T-helper 9 cell (primary cell): ENCODE data around the gene NDUFV3.
"Not testable (repeated sequence)": the region's sequence is repeated elsewhere in the genome, so short reads cannot be mapped to it uniquely, and the experiment has no call there.

Source experiments
- DNase-seq: peaks from one replicate; pipeline ENCODE4 v3.0.0-alpha.2; 2020

Gene NDUFV3

GRCh38 chr21:42857216-42857615 lies 35.9 kb upstream of the NDUFV3 start:
- no peak for DNase-seq

DNA sequence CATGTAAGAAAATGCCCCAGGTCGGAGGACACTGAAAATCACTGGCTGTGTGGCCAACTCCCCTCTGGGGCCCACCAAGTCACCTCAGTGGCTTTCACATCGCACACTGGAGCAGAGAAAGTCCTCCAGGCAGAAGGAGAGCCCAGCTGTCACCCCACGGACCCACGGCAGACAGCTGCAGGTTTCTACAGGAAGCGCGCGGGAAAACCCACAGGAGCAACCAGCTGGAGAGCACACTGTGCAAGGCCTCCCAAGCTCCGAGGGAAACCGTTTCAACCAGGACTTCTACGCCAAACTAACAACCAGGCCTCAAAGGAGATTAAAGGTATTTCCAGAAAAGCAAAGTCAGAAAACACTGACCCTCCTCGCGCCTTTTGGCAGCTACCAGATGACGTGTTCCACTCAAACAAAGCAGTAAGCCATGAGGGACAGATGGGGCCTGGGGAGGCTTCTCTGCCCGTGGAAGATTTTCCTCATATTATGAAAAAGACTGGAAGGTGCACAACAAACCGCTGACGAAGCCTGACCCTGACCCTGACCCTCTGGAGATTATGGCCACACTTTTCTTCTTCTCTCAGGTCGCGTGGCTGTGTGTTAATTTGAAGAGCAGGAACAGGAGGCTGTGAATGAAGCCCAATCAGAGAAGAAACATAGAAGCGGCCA lies 34.8 kb upstream of the NDUFV3 start:
- DNase-seq: no peak

DNA sequence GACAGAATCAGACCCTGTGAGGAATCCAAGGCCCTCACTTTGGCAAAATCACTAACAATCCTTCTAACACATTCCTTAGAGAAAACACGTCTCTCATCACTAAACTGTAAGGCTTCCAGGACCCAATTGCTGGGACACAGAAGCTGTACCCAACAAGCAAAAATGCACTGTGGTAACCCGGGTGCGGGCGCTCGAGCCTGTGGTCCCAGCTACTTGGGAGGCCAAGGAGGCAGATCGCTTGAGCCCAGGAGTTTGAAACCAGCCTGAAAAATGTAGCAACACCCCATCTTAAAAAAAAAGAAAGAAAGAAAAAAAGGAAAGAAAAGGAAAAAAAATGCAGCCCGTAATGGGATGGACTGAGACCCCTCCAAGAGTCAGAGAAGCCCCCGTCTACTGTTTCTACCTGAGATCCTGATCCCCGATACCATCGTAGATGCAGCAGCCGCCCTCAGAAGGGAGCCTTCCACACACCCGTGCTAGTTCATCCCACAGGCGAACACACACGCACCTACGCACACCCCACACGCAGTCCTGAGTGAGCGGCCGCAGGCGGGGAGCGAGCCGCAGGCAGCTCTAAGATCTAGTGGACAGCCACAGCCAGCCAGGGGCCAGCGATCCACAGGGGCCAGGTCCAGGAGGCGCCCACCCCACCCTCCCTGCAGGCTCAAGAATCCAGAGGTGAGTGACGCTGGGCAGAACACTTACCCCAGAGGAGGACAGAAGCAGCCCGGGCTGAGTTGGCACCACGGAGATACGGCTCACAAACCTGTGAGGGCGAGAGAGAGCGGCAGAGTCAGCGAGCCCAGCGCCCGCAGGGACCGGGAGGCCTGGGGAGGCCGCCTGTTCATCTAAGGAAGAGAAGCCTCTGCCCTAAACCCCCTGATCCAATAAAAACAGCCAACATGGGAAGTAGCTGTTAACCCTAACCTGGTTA lies 33.9 kb upstream of the NDUFV3 start:
- DNase-seq: no peak

DNA sequence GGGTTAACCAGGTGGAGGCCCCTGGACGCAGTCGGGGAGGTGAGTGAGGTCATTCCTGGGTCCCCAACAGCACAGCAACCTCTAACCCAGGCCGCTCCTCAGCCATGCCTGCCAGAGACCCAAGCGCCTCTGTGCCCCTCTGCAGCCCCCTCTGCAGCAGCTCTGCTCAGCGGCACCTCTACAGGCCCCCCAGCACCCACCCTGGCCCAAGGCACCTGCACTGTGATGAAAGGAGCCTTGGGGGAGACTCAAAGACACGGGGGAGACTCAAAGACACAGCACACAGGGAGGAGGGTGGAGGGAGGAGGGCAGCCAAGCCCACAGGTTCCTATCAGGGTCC lies 33.2 kb upstream of the NDUFV3 start:
- no peak for DNase-seq

DNA sequence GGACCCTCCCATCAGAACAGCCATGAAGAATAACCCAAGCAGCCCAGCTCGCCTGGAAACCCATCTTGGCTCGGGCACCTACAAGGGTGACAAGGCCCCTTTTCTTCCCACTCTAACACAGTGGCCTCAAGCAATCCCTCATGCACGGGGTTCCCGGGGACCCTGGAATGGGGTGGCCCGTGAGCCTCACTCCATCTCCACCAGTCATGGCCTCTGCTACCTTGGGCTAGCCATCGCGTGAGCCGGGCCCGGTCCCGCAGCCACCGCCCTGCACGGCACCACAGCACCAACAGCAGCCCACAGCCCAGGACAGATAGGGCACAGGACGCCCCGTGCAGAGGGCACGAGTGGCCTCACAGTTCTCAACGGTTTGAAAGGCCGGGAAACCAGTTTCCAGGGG lies 32.8 kb upstream of the NDUFV3 start:
- no peak for DNase-seq

GRCh38 chr21:42861311-42861847 lies 31.7 kb upstream of the NDUFV3 start:
- no peak for DNase-seq

DNA sequence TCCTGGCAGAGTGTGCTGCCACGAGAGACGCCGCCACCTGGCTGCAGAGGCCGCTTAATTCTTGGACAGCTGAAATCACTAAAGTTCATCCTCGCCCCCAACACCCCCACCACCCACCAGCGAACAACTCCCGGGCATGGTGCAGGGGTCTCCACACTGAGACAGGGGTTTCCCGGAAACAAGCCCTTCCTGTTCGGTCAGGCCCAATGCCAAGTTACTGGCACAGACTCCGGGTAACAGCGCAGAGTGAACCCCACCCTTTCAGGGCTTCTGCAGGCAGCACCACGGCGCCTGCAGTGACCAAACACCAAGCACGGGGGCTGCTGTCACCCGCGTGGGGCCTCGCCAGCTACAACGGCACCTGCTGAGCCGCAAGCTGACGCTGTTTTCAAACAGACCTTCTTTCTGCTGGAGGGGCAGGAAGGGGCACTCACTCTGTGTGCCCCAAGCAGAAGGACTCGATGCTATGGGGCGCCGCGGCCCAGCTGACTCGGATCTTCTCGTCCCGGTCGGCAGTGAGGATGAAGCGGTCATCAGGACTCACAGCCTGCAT lies 31.2 kb upstream of the NDUFV3 start:
- DNase-seq: no peak

DNA sequence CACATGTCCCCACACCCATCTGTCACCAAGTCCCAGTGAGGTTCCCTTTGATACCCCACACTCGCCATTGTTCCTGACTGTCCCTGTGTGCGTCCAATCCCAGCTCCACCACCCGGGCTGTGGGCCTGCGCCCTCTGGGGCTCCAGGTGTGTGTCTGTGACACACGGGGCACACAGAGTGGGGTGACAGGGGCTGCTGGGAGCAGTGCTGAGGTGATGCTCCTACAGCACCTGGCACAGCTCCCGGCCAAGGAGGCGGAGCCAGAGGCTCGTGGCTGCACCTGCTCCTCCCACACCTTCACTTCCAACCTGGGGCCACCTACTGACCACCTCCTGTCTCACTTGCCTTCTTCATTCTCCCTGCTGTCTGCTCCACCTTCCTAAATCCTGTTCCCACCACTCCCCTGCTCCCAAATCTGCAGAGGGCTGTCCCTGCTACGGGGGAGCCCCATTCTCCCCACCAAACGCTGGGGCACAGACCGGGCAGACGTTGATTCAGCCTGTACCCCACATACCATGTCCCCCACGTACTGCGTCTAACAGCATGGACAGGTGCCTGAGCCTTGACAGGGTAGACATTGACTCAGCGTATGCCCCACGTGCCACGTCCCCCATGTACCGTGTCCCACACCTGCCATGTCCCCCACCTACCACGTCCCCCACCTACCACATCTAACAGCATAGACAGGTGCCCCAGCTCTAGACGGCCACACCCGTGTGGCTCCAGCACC lies 30.2 kb upstream of the NDUFV3 start:
- no peak for DNase-seq

GRCh38 chr21:42863504-42863870 lies 29.6 kb upstream of the NDUFV3 start:
- DNase-seq: no peak

GRCh38 chr21:42864286-42864685 lies 28.8 kb upstream of the NDUFV3 start:
- no peak for DNase-seq

GRCh38 chr21:42864815-42865775 lies 28.0 kb upstream of the NDUFV3 start:
- DNase-seq: no peak

DNA sequence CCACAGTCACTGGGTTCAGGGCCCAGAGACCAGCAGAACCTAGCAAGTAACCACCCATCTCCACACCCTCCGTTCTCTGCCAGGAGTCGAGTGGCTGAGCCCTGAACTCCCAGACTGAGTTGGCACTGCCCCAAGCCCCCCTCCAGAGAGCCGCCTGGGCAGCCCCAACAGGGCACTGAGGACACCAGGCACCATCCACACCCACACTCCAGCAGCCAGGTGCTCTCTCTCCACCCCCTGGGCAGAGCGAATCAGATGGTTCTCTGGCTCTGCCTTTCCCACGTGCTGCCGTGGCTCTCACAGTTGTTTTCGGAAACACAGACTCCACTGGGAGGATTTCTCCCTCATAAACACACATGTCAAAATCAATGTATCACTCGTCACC lies 27.3 kb upstream of the NDUFV3 start:
- no peak for DNase-seq

- DNase-seq: no peak
Measured at GRCh38 chr21:42868196-42868595, 24.9 kb upstream of the NDUFV3 start.

DNA sequence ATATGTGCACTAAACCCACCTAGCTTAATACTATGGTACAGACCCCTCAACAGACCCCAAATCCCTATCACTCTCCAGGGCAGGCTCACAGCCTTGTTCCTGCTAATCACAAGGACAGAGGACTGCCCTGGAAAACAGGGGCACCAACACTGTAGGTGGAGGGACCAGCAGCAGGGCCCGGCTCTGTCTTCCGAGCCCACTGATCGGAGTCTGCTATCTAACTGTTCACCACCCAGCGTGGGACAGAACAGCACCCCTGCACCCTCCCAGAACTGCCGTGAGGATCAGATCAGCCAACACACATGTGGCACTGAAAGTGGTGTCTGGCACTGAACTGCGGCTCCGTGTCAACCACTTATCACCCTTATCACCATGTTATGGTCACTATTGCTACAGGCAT lies 20.0 kb upstream of the NDUFV3 start:
- DNase-seq: no peak

DNA sequence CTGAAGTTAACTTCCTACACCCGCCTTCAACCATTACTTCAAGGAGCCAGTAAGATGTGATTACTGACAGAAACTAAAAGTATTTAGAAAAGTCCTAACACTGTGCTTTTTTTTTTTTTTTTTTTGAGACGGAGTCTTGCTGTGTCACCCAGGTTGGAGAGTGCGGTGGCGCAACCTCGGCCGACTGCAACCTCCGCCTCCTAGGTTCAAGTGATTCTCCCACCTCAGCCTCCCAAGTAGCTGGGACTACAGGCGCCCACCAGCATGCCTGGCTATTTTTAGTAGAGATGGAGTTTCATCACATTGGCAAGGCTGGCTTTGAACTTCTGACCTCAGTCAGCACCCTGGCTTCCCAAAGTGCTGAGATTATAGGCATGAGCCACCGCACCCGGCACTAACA lies 17.3 kb upstream of the NDUFV3 start:
- DNase-seq: not testable (repeated sequence)

- no peak for DNase-seq
Measured at GRCh38 chr21:42878678-42878992, 14.5 kb upstream of the NDUFV3 start.

- peak; percentile 98 for DNase-seq
Measured at GRCh38 chr21:42878993-42879787, 13.9 kb upstream of the NDUFV3 start, which contains the start of gene WDR4. WDR4 (minus strand) TSS chr21:42879539; CDS start chr21:42879495, 44 bp downstream.

DNA sequence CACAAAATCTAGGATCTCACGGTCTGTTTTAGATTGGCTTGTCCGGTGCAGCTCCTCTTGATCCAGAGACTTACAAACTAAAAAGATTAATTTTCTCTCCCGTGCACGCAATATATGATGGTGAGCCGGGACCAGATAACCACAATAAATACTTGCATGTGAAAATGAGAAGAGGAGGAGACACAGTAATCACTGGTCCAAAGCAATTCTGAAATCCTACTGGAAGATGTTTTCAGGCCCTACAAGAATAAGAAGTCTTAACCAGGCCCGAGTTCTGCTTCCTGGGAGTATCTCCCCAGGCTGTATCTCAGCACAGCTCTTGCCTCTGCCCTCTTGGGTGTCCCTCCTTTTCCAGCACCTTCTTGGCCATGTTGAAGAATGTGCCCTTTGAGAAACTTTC lies 12.8 kb upstream of the NDUFV3 start:
- no peak for DNase-seq

GRCh38 chr21:42883921-42884320 lies 9.2 kb upstream of the NDUFV3 start:
- no peak for DNase-seq

DNA sequence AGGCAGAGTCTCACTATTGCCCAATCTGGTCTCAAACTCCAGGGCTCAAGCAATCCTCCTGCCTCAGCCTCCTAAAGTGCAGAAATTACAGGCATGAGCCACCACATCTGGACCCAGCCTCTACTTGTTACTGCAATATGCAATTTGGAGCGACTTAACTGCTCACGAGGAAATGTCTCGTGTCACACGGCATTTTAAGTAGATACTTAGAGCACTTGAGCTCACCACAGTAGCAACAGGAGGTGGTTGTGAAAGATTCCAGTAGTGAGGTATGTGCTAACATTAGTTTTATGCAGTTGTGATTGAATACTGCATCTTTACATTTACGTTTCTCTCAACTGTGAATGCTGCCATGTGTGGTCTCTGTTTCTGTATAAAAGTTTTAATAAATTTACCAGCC lies 5.8 kb upstream of the NDUFV3 start:
- no peak for DNase-seq

GRCh38 chr21:42892582-42892930 lies 553 bp upstream of the NDUFV3 start:
- no peak for DNase-seq
